ENCODE data around the gene TNFRSF8.

GRCh38 chr1:12172042-12172851 is 109.1 kb downstream of the TNFRSF8 start:
- TF ChIP-seq EZH2phosphoT487 (IDR thresholded peaks at IDR 0.05; ENCODE audit: borderline replicate concordance, low read length) (no peak), CTCF (conservative IDR thresholded peaks at IDR 0.05; ENCODE audit: low read depth, low read length) (no peak)
